Esophagus squamous epithelium (tissue), 5 donors: ENCODE results near the gene GCK. TPM values are rescaled to one million over a fixed set of nuclear protein-coding genes. Genes with fewer than 3 reads are reported as not detected.

Experiments used
- DNase-seq: peaks from one replicate; lab custom pipeline; 2025; lab: John Stamatoyannopoulos, UW
- H3K27ac ChIP-seq, 4 donors: fragments of 200-600 bp; sonication (generic); one replicate each; pipeline ENCODE4 v1.5.1; 2016 to 2019; ENCODE audit warnings: mild to moderate bottlenecking in 1 of 4
- H3K27me3 ChIP-seq, 4 donors: fragments of 200-600 bp; sonication (generic); 1 replicate in 3 of 4; 2 replicates in 1 of 4; pipeline versions ENCODE4 v1.5.1 to v1.6.0; 2017 to 2021; ENCODE audit warnings: antibody characterized with exemption in 1 of 4
- H3K36me3 ChIP-seq, 3 donors: fragments of 200-600 bp; sonication (generic); one replicate each; pipeline ENCODE4 v1.5.1; 2016 to 2019
- H3K4me1 ChIP-seq, 3 donors: fragments of 200-600 bp; sonication (generic); one replicate each; pipeline ENCODE4 v1.5.1; 2017 to 2019
- H3K4me3 ChIP-seq, 4 donors: fragments of 200-600 bp; sonication (generic); 1 replicate in 3 of 4; 2 replicates in 1 of 4; pipeline ENCODE4 v1.5.1; 2016 to 2019; ENCODE audit warnings: mild to moderate bottlenecking in 2 of 4, moderate library complexity in 1 of 4
- H3K9me3 ChIP-seq, 3 donors: fragments of 200-600 bp; sonication (generic); one replicate each; pipeline ENCODE4 v1.5.1; 2016 to 2019
- CTCF ChIP-seq, 6 experiments: fragments of 450-650 bp in 4 of 6; fragments of 200-600 bp in 2 of 6; sonication (generic) in 2 of 6; IDR thresholded peaks; one replicate each; pipeline ENCODE4 v1.5.1; 2016 to 2019; ENCODE audit warnings: antibody characterized with exemption in 6 of 6, mild to moderate bottlenecking in 4 of 6, moderate library complexity in 4 of 6
- POLR2A ChIP-seq, 4 donors: fragments of 450-650 bp; IDR thresholded peaks; one replicate each; pipeline ENCODE4 v1.6.1; 2017; ENCODE audit warnings: antibody characterized with exemption in 4 of 4, mild to moderate bottlenecking in 4 of 4, moderate library complexity in 3 of 4
- WGBS, 2 donors: methylation state at CpG; one replicate each; pipeline ENCODE4 v1.1.5; 2018; 5-methylcytosine and 5-hydroxymethylcytosine counted together
- intact Hi-C: fragments of 100-400 bp; cut with DNase I; formaldehyde crosslinking; loops from one replicate; pipeline ENCODE4 v1.15.0; 2022
- total RNA-seq, 4 donors: library from RNA; depleted of rRNA; stranded (reverse); fragments of >200 nt; gene quantifications; one replicate each; pipeline ENCODE4 v1.1.0, GENCODE V29; 2016
- donor health status: DM: yes; HTN: yes; CAD: no.

The GCK gene
- total RNA-seq, 4 donors from 2014 or later, result 0.38 TPM; not detected in 3

- Histone ChIP-seq H3K4me3 (no peak overlapping the region), H3K4me1 (peaks cover 13 to 21% (median 14%) of the 10 kb centered on the region in 3 donors)
Measured at GRCh38 chr7:44144426-44144967, 44.7 kb downstream of the GCK start.

GRCh38 chr7:44143646-44144250 is 45.5 kb downstream of the GCK start:
- H3K27ac ChIP-seq, result no peak overlapping the region
- H3K27me3 ChIP-seq, result peaks cover 0 to 25% (median 0%) of the 10 kb centered on the region in 4 donors
- H3K4me1 ChIP-seq, result peaks cover 13 to 21% (median 14%) of the 10 kb centered on the region in 3 donors
- no peaks in the 10 kb centered on the region for H3K36me3 ChIP-seq
- DNase-seq, result no peak
- TF ChIP-seq POLR2A (IDR thresholded peaks at IDR 0.05) (no peak), CTCF (IDR thresholded peaks at IDR 0.05) (no peak)
- H3K9me3 ChIP-seq, result no peaks in the 10 kb centered on the region
- intact Hi-C loops, result no loop called here
- WGBS, 2 donors, result 66 to 69% methylated on average over 4 to 6 of the region's 6 CpGs
- H3K4me3 ChIP-seq, result no peak overlapping the region

More at GRCh38 chr7:44144426-44144967, 44.7 kb downstream of the GCK start:
- no peak for DNase-seq
- intact Hi-C loops, result no loop called here
- Histone ChIP-seq H3K27ac (no peak overlapping the region), H3K9me3 (no peaks in the 10 kb centered on the region), H3K27me3 (peaks cover 0 to 25% (median 0%) of the 10 kb centered on the region in 4 donors), H3K36me3 (no peaks in the 10 kb centered on the region)
- TF ChIP-seq POLR2A (IDR thresholded peaks at IDR 0.05), result no peak
- TF ChIP-seq CTCF (IDR thresholded peaks at IDR 0.05), result no peak
- 67% methylated on average over 3 of the region's 6 CpGs; no CpG with 5 or more reads in 1 of the 2 donors for WGBS, 2 donors

GRCh38 chr7:44142028-44142427 is 47.2 kb downstream of the GCK start:
- H3K4me1 ChIP-seq, result peaks cover 13 to 21% (median 14%) of the 10 kb centered on the region in 3 donors
- peaks cover 0 to 25% (median 0%) of the 10 kb centered on the region in 4 donors for H3K27me3 ChIP-seq
- no peak for DNase-seq
- no CpG with 5 or more reads among the region's 4 CpGs for WGBS, 2 donors
- H3K9me3 ChIP-seq, result no peaks in the 10 kb centered on the region
- TF ChIP-seq POLR2A (IDR thresholded peaks at IDR 0.05) (no peak), CTCF (IDR thresholded peaks at IDR 0.05) (no peak)
- no peak overlapping the region for H3K27ac ChIP-seq
- H3K36me3 ChIP-seq, result no peaks in the 10 kb centered on the region
- intact Hi-C loops, result no loop called here
- no peak overlapping the region for H3K4me3 ChIP-seq

GRCh38 chr7:44141221-44141850 is 47.9 kb downstream of the GCK start, which contains the start of gene MYL7:
MYL7 (minus strand) TSS chr7:44141332; CDS start chr7:44141305, 27 bp downstream.
- intact Hi-C loops, result no loop called here
- 60 to 81% methylated on average over 1 to 4 of the region's 6 CpGs for WGBS, 2 donors

More at GRCh38 chr7:44141221-44141850, 47.9 kb downstream of the GCK start, which contains the start of gene MYL7:
- peaks cover 0 to 20% (median 0%) of the 10 kb centered on the region in 4 donors for H3K27me3 ChIP-seq
- peaks cover 9 to 14% (median 11%) of the 10 kb centered on the region in 3 donors for H3K4me1 ChIP-seq
- H3K9me3 ChIP-seq, result no peaks in the 10 kb centered on the region
- H3K4me3 ChIP-seq, result no peak within 1 kb of the TSS
- no peak for DNase-seq
- TF ChIP-seq CTCF (IDR thresholded peaks at IDR 0.05) (no peak), POLR2A (IDR thresholded peaks at IDR 0.05) (no peak)
- H3K36me3 ChIP-seq, result no peaks in the 10 kb centered on the region
- H3K27ac ChIP-seq, result no peak within 1 kb of the TSS
